GM21737 (cell line): Measurements from ENCODE around the gene HOXC13.

Source experiments
- ATAC-seq: cut with Tn5 transposase; IDR thresholded peaks from one replicate; pipeline ENCODE4 v1.9.1; 2021; ENCODE audit warnings: mild to moderate bottlenecking, moderate library complexity; ENCODE audit not compliant: unreplicated experiment

HOXC13 gene

DNA sequence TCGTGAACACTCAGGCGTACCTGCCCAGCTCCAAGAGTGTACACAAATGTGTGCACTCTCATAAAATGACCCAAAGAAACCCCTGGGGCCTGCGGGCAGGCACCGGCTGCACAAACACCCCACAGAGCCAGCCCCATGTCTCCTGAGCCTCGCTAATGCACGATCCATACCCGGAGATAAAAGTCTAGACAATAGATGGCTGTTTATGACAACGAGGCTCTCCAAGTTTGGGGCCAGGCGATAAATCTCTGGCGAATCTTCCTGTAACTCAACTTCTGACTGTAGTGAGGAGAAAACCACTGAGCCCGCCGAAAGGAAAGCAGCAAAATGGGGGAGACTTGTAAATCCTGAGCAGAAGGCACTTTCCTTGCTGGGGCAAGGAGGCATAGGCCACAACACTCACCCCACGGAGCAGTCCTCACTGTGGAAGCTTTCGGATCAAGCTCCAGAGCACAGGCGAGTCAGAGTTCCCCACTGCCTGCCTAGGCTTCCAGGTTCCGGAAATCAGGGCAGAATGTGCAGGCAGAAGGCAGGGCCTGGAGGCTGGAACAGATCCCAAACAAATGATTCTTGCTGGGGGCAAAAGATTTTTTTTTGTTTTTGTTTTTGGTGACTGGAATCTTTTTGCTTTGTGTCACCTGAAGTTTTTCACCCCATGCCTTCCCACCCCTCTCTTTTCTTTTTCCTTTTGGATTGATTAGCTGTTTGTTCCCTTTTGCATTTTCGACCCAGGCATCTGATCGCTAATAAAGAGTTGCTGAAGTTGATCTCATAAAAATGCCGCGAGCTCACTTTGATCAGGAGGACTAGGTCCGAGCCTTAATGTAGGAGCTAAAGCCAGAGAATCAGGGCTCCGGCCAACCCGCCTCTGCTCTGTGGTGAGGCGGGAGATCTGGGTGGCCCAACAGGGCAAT, 29.8 kb downstream of the HOXC13 start:
- no peak for ATAC-seq

DNA sequence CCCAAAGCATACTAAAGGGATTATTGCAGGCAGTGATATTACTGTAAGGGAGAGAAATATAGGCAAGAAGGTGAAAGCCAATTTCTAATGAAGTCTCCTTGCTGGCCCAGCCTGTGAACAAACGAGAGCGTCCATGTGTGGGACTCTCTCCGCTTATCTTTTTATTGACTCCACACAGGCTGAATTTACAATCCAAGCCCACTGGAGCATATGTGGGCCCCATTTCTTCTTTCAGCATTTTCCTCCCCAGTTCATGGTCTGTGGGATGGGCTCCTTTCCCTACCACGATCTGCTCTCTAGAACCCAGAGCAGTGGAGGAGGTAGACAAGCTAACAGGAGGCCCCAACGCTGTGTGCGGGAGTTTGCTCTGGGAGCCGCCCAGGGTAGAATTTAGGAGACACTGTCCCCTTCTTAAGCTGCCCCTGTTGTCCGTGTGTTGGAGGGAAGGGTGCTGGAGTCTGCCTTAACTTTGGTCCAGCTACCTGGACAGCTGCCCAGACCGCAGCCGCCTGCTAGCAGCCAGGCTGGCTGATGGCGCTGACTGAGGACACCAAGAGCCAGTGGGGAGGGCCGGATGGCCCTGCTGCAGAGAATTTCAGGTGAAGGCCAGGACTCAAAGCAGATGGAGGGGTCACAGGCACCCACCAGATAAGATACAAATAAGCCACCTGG, 31.1 kb downstream of the HOXC13 start:
- no peak for ATAC-seq

DNA sequence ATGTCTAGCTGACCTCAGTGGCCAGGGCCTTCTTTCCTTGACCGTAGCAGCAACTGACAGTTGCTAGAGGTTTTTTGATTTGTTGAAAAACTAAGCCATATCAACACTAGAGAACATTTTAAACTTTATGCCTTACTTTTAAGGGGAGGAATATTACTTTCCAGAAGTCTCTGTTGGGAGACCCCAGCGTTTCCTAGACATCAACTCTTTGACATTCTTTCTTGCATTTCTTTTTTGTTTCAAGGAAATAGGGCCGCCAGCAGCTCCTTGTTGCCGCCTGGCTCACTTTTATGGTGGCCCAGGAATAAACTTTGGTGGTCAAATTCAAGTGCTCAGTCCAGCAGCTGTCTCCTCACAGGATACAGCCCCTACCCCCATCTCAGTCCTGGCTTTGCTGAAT, 31.8 kb downstream of the HOXC13 start:
- ATAC-seq, result no peak

DNA sequence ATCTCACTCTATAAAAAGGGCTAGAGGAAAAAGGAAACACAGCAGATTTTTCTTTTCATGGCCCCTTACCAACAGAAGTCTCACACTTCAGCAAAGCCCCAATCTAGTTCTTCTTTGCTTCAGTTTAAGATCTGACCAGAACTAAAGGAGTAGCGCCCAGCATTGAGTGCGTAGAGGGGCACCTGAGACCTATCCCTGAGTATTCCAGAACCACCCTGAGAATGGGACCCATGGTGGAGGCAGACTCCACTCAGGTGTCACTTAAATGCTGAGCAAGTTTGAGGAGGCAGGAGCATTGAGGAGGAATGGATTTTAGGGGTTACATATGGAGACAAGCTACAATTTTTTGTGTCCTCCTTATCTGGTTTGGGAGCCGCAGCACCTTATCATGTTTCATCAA, 32.5 kb downstream of the HOXC13 start:
- ATAC-seq, result no peak

DNA sequence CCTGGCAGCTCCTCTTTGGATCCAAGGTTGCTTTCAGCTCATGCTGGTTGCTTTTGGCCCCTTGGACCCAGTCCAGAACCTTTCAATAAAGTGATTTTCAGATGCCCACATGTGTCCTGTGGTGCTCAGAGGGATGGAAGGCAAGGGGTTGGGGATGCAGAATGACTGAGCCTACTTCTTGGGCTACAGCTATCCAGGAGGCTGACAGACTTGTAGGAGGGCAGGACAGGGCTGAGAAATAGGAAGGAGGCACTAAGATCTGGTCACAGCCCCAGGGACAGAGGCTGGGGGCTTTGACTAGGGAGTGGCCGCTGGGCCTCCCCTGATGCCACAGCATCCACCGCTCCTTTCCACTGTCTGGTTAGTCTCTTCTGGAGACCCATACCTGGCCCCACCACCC, 33.1 kb downstream of the HOXC13 start:
- ATAC-seq, result no peak

DNA sequence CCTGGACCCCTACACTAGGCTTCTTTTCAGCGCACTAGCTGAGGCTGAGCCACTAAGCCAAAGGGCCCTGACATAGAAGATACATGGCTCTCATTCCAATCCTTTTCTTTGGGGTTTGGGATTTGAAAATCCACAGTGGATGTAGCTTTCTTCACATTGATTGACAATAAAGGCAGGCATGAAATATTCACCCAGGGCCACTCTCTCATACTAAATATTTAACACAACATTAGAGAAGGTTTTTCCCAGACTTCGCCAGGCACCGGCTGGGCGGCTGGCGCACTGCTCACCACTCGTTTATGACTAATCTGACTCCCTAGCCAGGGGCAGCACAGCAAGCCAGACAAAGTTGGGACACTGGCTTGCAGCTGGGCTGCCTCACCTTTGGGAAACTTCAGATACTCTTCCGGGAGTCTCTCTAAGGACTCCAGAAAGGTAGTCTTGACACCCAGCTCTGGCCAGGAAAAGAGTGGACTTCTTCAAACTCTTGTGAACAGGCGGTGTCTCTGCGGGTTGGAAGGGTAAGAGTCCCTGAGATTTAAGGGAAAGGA, 33.6 kb downstream of the HOXC13 start:
- ATAC-seq, result no peak

DNA sequence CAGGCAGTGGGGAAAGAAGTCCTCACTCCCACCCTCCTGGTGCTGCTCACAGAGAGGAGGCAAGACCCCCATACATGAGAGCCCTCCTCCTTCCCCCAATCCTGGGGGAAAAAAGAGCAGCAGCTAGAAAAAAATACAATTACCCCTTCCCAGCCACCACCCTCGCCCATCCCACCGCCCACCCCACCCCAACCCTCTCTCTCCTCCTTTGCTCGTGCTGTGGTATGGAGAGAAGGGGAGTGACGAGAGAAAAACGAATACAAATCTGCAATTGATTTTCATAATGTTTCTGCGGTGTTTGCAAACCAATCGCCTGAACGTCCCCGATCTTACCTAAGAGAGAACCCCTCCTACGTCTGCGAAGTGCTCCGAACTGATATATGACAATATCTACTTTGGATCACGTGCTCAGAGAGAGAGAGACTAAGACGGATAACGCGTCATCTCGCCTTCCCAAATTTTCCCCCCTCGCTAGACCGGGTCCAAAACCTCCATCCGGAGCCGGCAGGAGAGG, 34.1 kb downstream of the HOXC13 start, which contains the start of gene HOXC11:
TSS of gene HOXC11 (plus strand) at position 405 of the 514 bp plus-strand sequence. CDS start 116 bp downstream, outside the sequence.
- no peak for ATAC-seq

DNA sequence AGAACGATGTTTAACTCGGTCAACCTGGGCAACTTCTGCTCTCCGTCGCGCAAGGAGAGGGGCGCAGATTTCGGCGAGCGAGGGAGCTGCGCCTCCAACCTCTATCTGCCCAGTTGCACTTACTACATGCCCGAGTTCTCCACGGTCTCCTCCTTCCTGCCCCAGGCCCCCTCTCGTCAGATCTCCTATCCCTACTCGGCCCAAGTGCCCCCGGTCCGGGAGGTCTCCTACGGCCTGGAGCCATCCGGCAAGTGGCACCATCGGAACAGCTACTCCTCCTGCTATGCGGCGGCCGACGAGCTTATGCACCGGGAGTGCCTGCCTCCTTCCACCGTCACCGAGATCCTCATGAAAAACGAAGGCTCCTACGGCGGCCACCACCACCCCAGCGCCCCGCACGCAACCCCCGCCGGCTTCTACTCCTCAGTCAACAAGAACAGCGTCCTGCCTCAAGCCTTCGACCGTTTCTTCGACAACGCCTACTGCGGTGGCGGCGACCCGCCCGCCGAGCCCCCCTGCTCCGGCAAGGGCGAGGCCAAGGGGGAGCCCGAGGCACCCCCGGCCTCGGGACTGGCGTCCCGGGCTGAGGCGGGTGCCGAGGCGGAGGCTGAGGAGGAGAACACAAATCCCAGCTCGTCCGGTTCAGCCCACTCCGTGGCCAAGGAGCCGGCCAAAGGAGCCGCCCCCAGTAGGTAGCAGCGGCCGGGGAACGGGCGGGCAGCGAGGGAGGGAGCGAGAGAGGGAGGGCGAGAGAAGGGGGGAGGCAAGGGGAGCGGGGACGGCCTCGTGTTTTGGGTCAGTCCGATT, 34.8 kb downstream of the HOXC13 start:
- ATAC-seq, result no peak

DNA sequence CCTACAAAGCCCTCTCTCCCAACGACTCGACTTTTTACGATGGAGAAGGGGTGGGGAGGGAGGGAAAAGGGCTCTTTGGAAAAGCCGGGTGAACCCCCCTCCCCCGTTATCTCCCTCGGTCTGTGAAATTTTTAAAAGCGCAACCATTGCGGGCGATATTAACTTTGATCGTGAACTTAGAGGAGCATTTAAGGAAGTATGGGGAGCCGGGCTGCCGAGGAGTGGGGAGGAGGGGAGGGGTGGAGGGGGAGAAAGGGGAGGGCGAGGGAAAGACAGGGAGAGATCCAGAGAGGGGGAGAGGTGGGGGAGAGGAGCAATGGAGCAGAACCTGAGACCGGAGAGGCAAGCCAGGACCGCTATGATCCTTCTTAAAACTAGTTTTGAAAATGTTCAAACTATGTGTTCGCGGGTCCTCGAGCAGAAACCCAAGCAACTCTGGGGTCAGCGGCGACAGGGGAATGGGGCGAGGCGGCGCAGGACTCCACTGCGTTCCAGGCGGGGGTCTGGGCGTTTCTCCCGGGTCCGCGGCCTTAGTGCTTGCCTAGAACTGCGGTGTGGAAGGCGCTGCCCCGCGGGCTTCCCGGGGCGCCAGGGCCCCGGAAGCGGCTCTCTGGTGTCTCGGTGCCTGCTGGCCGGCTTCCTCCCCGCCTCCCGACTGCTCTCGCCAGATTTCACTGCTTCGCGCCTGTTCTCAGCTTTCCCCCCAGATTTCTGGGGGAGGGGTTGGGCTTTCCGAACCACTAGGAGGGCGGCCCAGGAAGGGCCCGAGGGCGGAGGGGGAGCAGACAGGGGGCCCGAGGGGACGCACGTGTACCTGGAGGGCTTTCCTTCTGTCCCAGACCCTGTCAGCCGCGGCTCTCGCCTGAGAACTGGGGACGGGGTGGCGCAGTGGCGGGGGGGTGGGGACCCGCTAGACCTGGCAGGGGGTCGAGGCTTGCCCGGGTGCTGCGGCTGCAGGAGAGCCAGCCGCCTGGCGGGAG, 35.7 kb downstream of the HOXC13 start, which contains the start of gene HOTAIR:
TSS of gene HOTAIR (minus strand) at position 871 of the 980 bp plus-strand sequence.
- no peak for ATAC-seq

DNA sequence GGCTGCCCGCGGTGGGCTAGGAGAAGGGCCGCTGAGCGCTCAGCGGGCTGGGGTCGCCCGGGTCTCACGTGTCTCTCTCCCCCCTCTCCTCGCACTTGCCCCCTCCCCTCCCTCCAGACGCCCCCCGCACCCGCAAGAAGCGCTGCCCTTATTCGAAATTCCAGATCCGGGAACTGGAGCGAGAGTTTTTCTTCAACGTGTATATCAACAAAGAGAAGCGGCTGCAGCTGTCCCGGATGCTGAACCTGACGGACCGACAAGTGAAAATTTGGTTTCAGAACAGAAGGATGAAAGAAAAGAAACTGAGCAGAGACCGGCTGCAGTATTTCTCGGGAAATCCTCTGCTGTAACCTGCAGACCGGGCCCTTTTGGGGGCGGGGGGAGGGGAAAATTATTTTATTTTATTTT, 36.4 kb downstream of the HOXC13 start:
- no peak for ATAC-seq

DNA sequence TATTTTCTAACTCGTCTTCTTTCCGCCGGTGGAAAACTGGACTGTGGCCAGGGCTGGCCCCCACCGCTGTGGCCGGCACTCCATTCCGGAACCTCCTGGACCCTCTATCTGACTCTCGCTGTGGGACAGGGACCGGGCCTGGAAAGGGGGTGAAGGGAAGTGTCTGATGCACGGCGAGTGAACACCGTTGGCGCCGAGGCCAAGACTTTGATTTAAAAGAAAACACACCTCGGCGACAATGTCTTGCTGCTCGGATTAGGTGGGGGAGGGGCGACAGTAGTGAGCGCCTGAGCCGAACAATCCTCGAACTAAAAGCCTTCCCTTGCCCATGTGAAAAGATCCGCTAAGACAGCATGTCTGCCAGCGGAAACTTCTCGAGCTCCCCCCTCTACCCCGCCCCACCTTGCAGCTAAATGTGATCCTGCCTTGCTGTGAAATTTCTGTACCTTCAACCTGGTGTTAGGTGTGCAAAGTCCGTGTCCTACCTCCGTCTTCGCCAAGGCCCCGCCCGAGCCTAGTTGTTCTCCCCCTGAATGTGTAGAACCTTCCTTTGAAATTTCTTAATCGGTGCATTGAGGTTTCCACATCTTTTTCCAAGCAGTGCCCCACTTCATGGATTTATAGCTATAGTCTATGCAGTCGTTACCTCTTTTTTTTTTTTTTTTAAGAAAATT, 37.0 kb downstream of the HOXC13 start:
- no peak for ATAC-seq

DNA sequence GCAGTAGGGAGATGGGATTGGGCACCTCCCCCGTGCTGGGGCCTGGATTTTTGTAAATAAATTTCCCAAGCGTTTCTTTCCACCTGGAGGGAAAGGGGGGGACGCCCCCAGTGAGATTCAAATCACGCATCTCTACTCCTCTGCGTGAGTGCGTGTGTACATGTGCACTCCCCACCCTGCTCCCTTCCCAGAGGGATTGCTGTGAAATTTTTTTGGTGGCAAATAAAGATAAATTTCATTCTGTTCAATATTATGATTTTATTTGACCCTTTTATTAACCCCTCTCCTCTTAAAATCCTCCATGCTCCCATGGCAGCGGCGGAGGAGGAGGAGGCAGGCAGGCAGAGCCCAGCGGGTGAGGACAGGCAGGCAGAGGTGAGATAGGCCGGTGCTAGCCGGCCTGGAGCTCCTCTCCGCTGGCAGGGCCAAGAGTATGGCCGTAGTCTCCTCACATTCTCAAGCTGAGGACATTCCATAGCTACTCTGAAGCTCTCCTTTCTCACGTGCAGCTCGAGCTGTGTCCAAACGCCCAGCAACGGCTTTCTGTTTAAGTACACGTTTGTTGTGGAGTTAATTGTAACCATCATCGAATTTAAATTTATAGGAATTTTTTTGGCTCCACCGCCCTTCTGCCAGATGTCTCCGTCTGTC, 37.7 kb downstream of the HOXC13 start:
- no peak for ATAC-seq

DNA sequence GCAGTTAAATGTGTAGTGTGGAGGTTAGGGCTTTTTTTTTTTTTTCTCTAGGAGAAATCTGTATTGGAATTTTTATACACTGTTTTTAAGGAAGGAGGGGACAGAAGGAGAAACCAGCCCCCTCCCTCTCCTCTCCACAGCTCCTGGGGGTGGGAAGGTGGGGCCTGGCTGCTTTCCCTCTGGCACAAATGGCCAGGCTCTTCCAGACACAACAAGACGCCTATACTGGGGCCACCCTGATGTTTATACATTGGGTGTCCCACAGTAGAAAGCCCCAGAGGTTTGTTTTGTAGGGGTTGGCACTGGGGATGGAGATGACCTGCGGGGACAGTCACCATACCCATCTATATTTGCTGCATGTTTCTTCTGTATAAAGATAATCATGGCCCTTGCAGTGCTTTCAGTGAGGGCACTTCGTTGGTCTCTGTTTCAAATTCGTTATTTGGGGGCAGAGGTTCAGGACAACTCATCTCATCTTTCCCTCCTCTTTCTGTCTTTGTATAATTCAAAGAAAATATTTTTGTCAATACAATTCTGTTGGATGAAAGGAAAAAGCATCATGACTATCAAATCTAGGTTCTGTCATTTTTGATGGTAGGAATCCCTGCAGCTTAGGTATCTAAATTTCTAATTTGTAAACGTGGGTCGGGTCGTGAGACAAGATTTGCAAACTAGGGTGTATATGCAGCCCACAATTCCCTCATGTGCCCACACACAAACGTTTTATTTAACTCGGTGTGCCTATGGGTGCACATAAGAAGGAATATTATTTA, 38.4 kb downstream of the HOXC13 start:
- ATAC-seq, result no peak

DNA sequence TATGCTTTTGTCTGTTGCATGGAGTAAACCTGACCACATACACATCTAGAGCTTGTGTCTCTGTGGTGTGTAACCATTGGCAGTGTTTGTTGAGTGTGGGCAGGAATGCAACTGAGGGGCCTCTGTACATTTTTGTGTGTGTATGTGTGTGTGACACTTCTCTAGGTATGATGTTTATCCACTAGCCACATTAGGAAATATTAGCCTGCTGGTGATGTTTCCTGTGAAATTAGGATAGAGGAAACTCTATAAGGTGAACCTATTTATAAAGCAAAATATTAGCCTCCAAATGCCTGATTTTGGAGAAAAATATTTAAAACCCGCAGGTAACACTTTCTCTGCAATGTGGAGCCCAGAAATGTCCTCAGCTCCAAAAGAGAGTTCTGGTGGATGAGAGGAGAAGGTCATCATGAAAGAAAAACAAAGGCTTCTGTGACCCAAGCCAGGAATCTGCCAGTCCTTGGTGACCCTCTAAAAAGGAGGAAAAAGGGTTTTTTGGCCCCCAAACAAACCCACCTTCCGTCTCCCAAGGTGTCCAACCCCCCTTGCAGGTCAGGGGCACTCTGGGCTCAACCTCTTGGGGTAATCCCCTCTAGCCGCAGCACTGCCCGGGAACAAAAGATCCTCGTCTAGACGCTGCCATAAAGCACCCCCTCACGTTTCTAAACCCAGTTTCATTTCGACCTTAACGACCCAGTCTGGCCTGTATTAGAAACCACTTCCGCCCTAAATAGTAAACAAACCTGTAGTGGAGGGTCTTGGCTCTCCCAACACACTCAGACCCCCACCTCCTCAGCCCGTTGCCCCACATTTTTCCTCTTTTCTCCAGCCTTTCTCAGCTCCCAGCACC, 39.2 kb downstream of the HOXC13 start:
- no peak for ATAC-seq

DNA sequence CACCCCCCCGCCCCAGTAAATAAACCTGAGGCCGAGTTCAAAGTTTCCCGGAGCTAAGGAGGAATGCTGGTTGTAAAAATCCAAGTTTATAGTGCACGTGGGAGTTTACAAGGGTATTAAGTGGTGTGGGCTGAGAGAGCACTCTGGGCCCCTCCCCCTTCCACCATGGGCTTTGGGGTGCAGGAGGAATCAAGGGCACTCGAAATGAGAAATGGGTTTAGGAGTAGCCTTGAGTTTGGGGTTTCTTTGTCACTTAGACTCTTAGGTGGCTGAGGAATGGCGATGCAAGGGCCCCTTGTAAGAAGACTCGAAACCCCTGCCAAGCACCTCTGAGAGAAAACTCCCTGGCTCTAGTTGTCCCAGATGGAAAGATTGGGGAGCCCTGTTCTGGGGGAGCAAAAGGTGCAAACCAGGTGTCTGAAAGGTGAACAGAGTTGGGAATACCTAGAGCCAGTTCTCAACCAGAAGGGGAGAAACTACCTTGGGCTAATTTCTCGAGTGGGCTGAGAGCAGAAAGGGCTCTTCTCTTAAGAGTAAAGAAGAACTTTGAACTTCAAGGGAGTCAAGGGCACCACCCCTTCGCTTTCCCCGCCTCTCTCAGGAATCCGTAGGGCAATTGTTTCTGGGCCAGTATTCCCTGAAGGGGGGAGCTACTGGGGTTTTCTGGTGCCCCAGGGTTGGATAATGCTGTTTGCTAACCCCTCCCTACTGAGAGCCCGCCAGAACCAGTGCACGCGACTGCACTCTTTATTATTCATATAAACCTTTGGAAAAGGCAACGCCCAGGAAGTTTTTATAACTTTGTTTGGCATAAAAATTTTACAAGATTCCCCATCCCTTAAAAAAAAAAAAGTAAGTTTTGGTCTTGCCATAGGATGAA, 40.1 kb downstream of the HOXC13 start:
- no peak for ATAC-seq
